Mesothelial cell of epicardium (in vitro differentiated cells): ENCODE results near the gene PLEKHA7. TPM values are rescaled to one million over a fixed set of nuclear protein-coding genes. Genes with fewer than 3 reads are reported as not detected.

ENCODE experiments used
- DNase-seq, 2 experiments: peaks; one replicate each; pipeline ENCODE4 v3.0.0; 2021; ENCODE audit warnings: low spot score in 2 of 2; ENCODE audit not compliant: unreplicated experiment in 2 of 2
- H3K27ac Mint-ChIP-seq: 2 replicates; pipeline ENCODE4 v1.8.0; 2021; ENCODE audit warnings: mixed read lengths
- H3K27me3 Mint-ChIP-seq: 2 replicates; pipeline ENCODE4 v1.8.0; 2021; ENCODE audit warnings: low read depth, mixed read lengths
- H3K36me3 Mint-ChIP-seq: 2 replicates; pipeline ENCODE4 v1.8.0; 2021; ENCODE audit warnings: mixed read lengths
- H3K4me1 Mint-ChIP-seq: 2 replicates; pipeline ENCODE4 v1.8.0; 2021; ENCODE audit warnings: mixed read lengths
- H3K4me3 Mint-ChIP-seq: 2 replicates; pipeline ENCODE4 v1.8.0; 2021; ENCODE audit warnings: mild to moderate bottlenecking, moderate library complexity, mixed read lengths
- H3K9me3 Mint-ChIP-seq: 2 replicates; pipeline ENCODE4 v1.8.0; 2021; ENCODE audit warnings: mixed read lengths
- CTCF ChIP-seq: fragments of 200-600 bp; sonication (generic); IDR thresholded peaks from one replicate; pipeline ENCODE4 v1.5.0; 2021; ENCODE audit warnings: antibody characterized with exemption; ENCODE audit not compliant: unreplicated experiment
- total RNA-seq: library from RNA; stranded (reverse); gene quantifications from 3 replicates; pipeline ENCODE4 v1.2.1, GENCODE V29; 2021

Gene PLEKHA7
- total RNA-seq, 1 donor from 2014 or later: 30.5 TPM

GRCh38 chr11:16790486-16791190, 223.6 kb downstream of the PLEKHA7 start:
- Mint-ChIP-seq H3K9me3 (no peaks in the 10 kb centered on the region), H3K4me3 (no peak overlapping the region), H3K27me3 (no peaks in the 10 kb centered on the region), H3K4me1 (peaks cover 7% of the 10 kb centered on the region), H3K27ac (no peak overlapping the region), H3K36me3 (peaks cover 3% of the 10 kb centered on the region)
- TF ChIP-seq CTCF: no peak
- no peak for DNase-seq

- no peaks in the 10 kb centered on the region for H3K9me3 Mint-ChIP-seq
- H3K4me3 Mint-ChIP-seq: no peak overlapping the region
- peaks cover 7% of the 10 kb centered on the region for H3K4me1 Mint-ChIP-seq
- no peak for DNase-seq
- no peak overlapping the region for H3K27ac Mint-ChIP-seq
- no peaks in the 10 kb centered on the region for H3K27me3 Mint-ChIP-seq
- H3K36me3 Mint-ChIP-seq: peaks cover 3% of the 10 kb centered on the region
- TF ChIP-seq CTCF: no peak
Observed at GRCh38 chr11:16789560-16790485, 224.4 kb downstream of the PLEKHA7 start.

- Mint-ChIP-seq H3K27ac (no peak overlapping the region), H3K36me3 (peaks cover 2% of the 10 kb centered on the region), H3K4me3 (no peak overlapping the region), H3K27me3 (no peaks in the 10 kb centered on the region), H3K9me3 (no peaks in the 10 kb centered on the region), H3K4me1 (peaks cover 7% of the 10 kb centered on the region)
- no peak for DNase-seq
- TF ChIP-seq CTCF: no peak
Observed at GRCh38 chr11:16789063-16789420, 225.2 kb downstream of the PLEKHA7 start.

GRCh38 chr11:16788141-16789062, 225.8 kb downstream of the PLEKHA7 start:
- Mint-ChIP-seq H3K9me3 (no peaks in the 10 kb centered on the region), H3K4me3 (no peak overlapping the region), H3K36me3 (no peaks in the 10 kb centered on the region), H3K27ac (no peak overlapping the region), H3K27me3 (no peaks in the 10 kb centered on the region), H3K4me1 (peaks cover 7% of the 10 kb centered on the region)
- peak; percentile 93 for TF ChIP-seq CTCF
- DNase-seq: peak; percentile 42 to 80

GRCh38 chr11:16787035-16787742, 227.0 kb downstream of the PLEKHA7 start:
- no peak for DNase-seq
- Mint-ChIP-seq H3K4me1 (peaks cover 7% of the 10 kb centered on the region), H3K36me3 (no peaks in the 10 kb centered on the region), H3K27me3 (no peaks in the 10 kb centered on the region), H3K27ac (no peak overlapping the region), H3K4me3 (no peak overlapping the region), H3K9me3 (no peaks in the 10 kb centered on the region)
- TF ChIP-seq CTCF: no peak
